HPDE6-E6E7 (cell line): ENCODE measurements around the gene GPX5.
"Not testable (repeated sequence)": the region's sequence is repeated elsewhere in the genome, so short reads cannot be mapped to it uniquely, and the experiment has no call there.

Source experiments
- DNase-seq: peaks from one replicate; pipeline ENCODE4 v3.0.0; 2011; ENCODE audit warnings: missing footprints; ENCODE audit errors: extremely low spot score

Gene GPX5

GRCh38 chr6:28525496-28526039 lies at the start of gene GPX5:
TSS of gene GPX5 (plus strand) at chr6:28525881. CDS start at chr6:28526014, 133 bp downstream.
- DNase-seq: no peak

- no peak for DNase-seq
Measured at GRCh38 chr6:28478518-28478917, 47.2 kb upstream of the GPX5 start.

GRCh38 chr6:28480253-28480932 lies 45.3 kb upstream of the GPX5 start:
- DNase-seq: no peak

- no peak for DNase-seq
Measured at GRCh38 chr6:28485482-28485881, 40.2 kb upstream of the GPX5 start.

GRCh38 chr6:28486533-28486932 lies 39.1 kb upstream of the GPX5 start:
- no peak for DNase-seq

- no peak for DNase-seq
Measured at GRCh38 chr6:28486988-28487742, 38.5 kb upstream of the GPX5 start.

- DNase-seq: no peak
Measured at GRCh38 chr6:28488916-28489365, 36.7 kb upstream of the GPX5 start.

- DNase-seq: peak; percentile 91
Measured at GRCh38 chr6:28489366-28490204, 36.1 kb upstream of the GPX5 start.

- no peak for DNase-seq
Measured at GRCh38 chr6:28490205-28490890, 35.3 kb upstream of the GPX5 start.

GRCh38 chr6:28491984-28492317 lies 33.7 kb upstream of the GPX5 start:
- no peak for DNase-seq

GRCh38 chr6:28496099-28496779 lies 29.4 kb upstream of the GPX5 start:
- DNase-seq: no peak

- no peak for DNase-seq
Measured at GRCh38 chr6:28497306-28497705, 28.4 kb upstream of the GPX5 start.

- DNase-seq: no peak
Measured at GRCh38 chr6:28497893-28498292, 27.8 kb upstream of the GPX5 start.

- DNase-seq: no peak
Measured at GRCh38 chr6:28501259-28501658, 24.4 kb upstream of the GPX5 start.

- not testable (repeated sequence) for DNase-seq
Measured at GRCh38 chr6:28502136-28502535, 23.5 kb upstream of the GPX5 start.

- DNase-seq: not testable (repeated sequence)
Measured at GRCh38 chr6:28502709-28503305, 22.9 kb upstream of the GPX5 start.

- DNase-seq: no peak
Measured at GRCh38 chr6:28505733-28506132, 19.9 kb upstream of the GPX5 start.

GRCh38 chr6:28506807-28507475 lies 18.7 kb upstream of the GPX5 start:
- no peak for DNase-seq

- no peak for DNase-seq
Measured at GRCh38 chr6:28511628-28512300, 13.9 kb upstream of the GPX5 start.
